Erythroblast (primary cell): ENCODE data around the gene SARDH.

Experiments
- GATA1 ChIP-seq: IDR thresholded peaks from 2 replicates; pipeline ENCODE4 v1.6.1; 2011; ENCODE audit warnings: low read depth, mild to moderate bottlenecking, control low read depth, low read length, moderate library complexity
- POLR2A ChIP-seq: IDR thresholded peaks from 2 replicates; pipeline ENCODE4 v1.6.1; 2011; ENCODE audit warnings: mild to moderate bottlenecking, low read length

GRCh38 chr9:133779081-133779480 is 40.9 kb upstream of the SARDH start:
- TF ChIP-seq POLR2A (no peak), GATA1 (no peak)
